PC-9 (cell line): Measurements from ENCODE around the gene QPCT. TPM values are rescaled to one million over a fixed set of nuclear protein-coding genes. Genes with fewer than 3 reads are reported as not detected.

Experiments
- BruUV-seq: library from RNA; stranded (reverse); fragments of 400-500 nt; replicated peaks from 2 replicates; lab custom pipeline; 2021; lab: Mats Ljungman, UMichigan
- CTCF ChIA-PET: fragments of 300-600 bp; sonication (Branson Sonifier 250); formaldehyde crosslinking; loops from one replicate; lab custom pipeline; 2022; ENCODE audit warnings: antibody characterized with exemption; lab: Charles Lee
- POLR2A ChIA-PET: fragments of 300-600 bp; sonication (Branson Sonifier 250); formaldehyde crosslinking; loops from one replicate; lab custom pipeline; 2022; ENCODE audit warnings: antibody characterized with exemption; ENCODE audit not compliant: unreplicated experiment; lab: Charles Lee
- DNase-seq, 2 experiments: peaks; one replicate each; pipeline versions ENCODE4 v3.0.0 to v3.0.0-alpha.2; 2015 to 2022; ENCODE audit warnings: mixed read lengths in 1 of 2
- H2AFZ ChIP-seq: fragments of 200-600 bp; sonication (generic); 2 replicates; pipeline ENCODE4 v1.8.1; 2017; ENCODE audit warnings: antibody characterized with exemption
- H3F3A ChIP-seq: fragments of 200-600 bp; sonication (generic); 2 replicates; pipeline ENCODE4 v1.8.1; 2017; ENCODE audit warnings: antibody characterized with exemption, mild to moderate bottlenecking, low read depth; ENCODE audit not compliant: insufficient read depth
- H3K27ac ChIP-seq: fragments of 200-600 bp; sonication (generic); 2 replicates; pipeline ENCODE4 v1.6.1; 2016; ENCODE audit warnings: mixed run types
- H3K27me3 ChIP-seq: fragments of 200-600 bp; sonication (generic); 2 replicates; pipeline ENCODE4 v1.6.1; 2016; ENCODE audit warnings: low read depth, mixed run types; ENCODE audit not compliant: insufficient read depth
- H3K36me3 ChIP-seq: fragments of 200-600 bp; sonication (generic); 2 replicates; pipeline ENCODE4 v1.6.1; 2016; ENCODE audit warnings: low read depth, mixed run types
- H3K4me1 ChIP-seq: fragments of 200-600 bp; sonication (generic); replicated peaks from 2 replicates; pipeline ENCODE4 v1.6.1; 2016; ENCODE audit warnings: mixed run types; ENCODE audit not compliant: insufficient read depth
- H3K4me2 ChIP-seq: fragments of 200-600 bp; sonication (generic); 2 replicates; pipeline ENCODE4 v1.6.1; 2017; ENCODE audit warnings: mixed run types
- H3K4me3 ChIP-seq: fragments of 200-600 bp; sonication (generic); 2 replicates; pipeline ENCODE4 v1.6.1; 2016; ENCODE audit warnings: mixed run types
- H3K79me2 ChIP-seq: fragments of 200-600 bp; sonication (generic); 2 replicates; pipeline ENCODE4 v1.6.1; 2017; ENCODE audit warnings: low read depth, mixed run types
- H3K9me2 ChIP-seq: fragments of 200-600 bp; sonication (generic); 2 replicates; pipeline ENCODE4 v1.8.1; 2017; ENCODE audit warnings: mild to moderate bottlenecking; ENCODE audit not compliant: insufficient read depth
- H3K9me3 ChIP-seq: fragments of 200-600 bp; sonication (generic); 2 replicates; pipeline ENCODE4 v1.8.1; 2016; ENCODE audit warnings: low read depth; ENCODE audit not compliant: insufficient read depth
- H4K20me1 ChIP-seq: fragments of 200-600 bp; sonication (generic); 2 replicates; pipeline ENCODE4 v1.8.1; 2017; ENCODE audit not compliant: insufficient read depth
- CTCF ChIP-seq: fragments of 200-600 bp; sonication (generic); conservative IDR thresholded peaks from 2 replicates; pipeline ENCODE4 v1.6.1; 2017; ENCODE audit warnings: mixed run types, antibody characterized with exemption, mild to moderate bottlenecking, moderate library complexity
- EZH2 ChIP-seq: fragments of 200-600 bp; sonication (generic); IDR thresholded peaks from 2 replicates; pipeline ENCODE4 v1.8.0; 2017; ENCODE audit warnings: antibody characterized with exemption, low read depth
- intact Hi-C: fragments of 100-400 bp; cut with micrococcal nuclease; formaldehyde crosslinking; loops from one replicate; pipeline ENCODE4 v1.10.0; 2022; ENCODE audit not compliant: unreplicated experiment
- total RNA-seq: library from RNA; stranded (reverse); gene quantifications from 2 replicates; pipeline ENCODE4 v1.2.3, GENCODE V29; 2021

Gene QPCT
- total RNA-seq, 1 experiment from 2014 or later = 3.0 TPM

DNA sequence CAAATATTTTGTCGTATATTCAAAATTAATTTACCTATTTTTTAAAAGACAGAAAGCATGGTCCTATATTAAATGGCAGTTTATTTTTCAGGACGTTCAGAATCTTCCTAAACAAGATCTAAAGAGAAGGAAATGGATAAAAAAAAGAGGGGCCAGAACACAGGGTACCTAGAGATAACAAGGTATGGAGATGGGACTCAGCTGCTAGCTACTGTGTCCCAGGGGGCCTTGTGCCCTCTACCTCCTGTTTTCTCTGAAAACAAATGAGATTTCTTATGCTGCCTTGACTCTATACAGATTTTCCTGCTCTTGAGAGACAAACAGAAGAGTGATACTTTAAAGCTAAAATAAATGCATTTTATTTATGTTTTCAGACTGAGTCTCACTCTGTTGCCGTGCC, 29.1 kb upstream of the QPCT start:
- BruUV-seq = no TSS peak
- no peak for TF ChIP-seq EZH2
- TF ChIP-seq CTCF = no peak
- intact Hi-C loops = no loop called here
- POLR2A ChIA-PET = no interaction called here
- H2AFZ ChIP-seq = no peak overlapping the region
- CTCF ChIA-PET = no interaction called here
- H3K27ac ChIP-seq = no peak overlapping the region
- no peaks in the 10 kb centered on the region; the same call in 1 of the 2 replicates for H3K9me2 ChIP-seq
- no peak overlapping the region for H3K4me3 ChIP-seq
- no peaks in the 10 kb centered on the region for H3F3A ChIP-seq
- H3K79me2 ChIP-seq = peaks cover 43% of the 10 kb centered on the region
- peaks cover 6% of the 10 kb centered on the region; the same call in 1 of the 2 replicates for H3K36me3 ChIP-seq
- no peak overlapping the region for H3K4me2 ChIP-seq
- no peaks in the 10 kb centered on the region for H4K20me1 ChIP-seq
- no peaks in the 10 kb centered on the region for H3K4me1 ChIP-seq
- no peak for DNase-seq
- H3K27me3 ChIP-seq = no peaks in the 10 kb centered on the region
- no peaks in the 10 kb centered on the region for H3K9me3 ChIP-seq

- no peak overlapping the region for H3K4me2 ChIP-seq
- H3K9me3 ChIP-seq = no peaks in the 10 kb centered on the region
- intact Hi-C loops = no loop called here
- H4K20me1 ChIP-seq = no peaks in the 10 kb centered on the region
- no peak overlapping the region for H3K4me3 ChIP-seq
- POLR2A ChIA-PET = no interaction called here
- H3K4me1 ChIP-seq = no peaks in the 10 kb centered on the region
- no peaks in the 10 kb centered on the region; the same call in 1 of the 2 replicates for H3K9me2 ChIP-seq
- H3K36me3 ChIP-seq = peaks cover 6% of the 10 kb centered on the region; the same call in 1 of the 2 replicates
- DNase-seq = no peak
- H3K27me3 ChIP-seq = no peaks in the 10 kb centered on the region
- no peak overlapping the region for H3K27ac ChIP-seq
- TF ChIP-seq EZH2 (no peak), CTCF (no peak)
- CTCF ChIA-PET = no interaction called here
- BruUV-seq = no TSS peak
- H3K79me2 ChIP-seq = peaks cover 43% of the 10 kb centered on the region
- H2AFZ ChIP-seq = no peak overlapping the region
- H3F3A ChIP-seq = no peaks in the 10 kb centered on the region
These were observed 28.2 kb upstream of the QPCT start for GRCh38 chr2:37316181-37316580.

GRCh38 chr2:37317746-37318145, 26.7 kb upstream of the QPCT start:
- TF ChIP-seq CTCF (no peak), EZH2 (no peak)
- Histone ChIP-seq H3K4me2 (no peak overlapping the region), H3K4me1 (peaks cover 8% of the 10 kb centered on the region), H3F3A (no peaks in the 10 kb centered on the region), H3K79me2 (peaks cover 53% of the 10 kb centered on the region), H2AFZ (no peak overlapping the region), H3K9me3 (no peaks in the 10 kb centered on the region), H3K9me2 (no peaks in the 10 kb centered on the region; the same call in 1 of the 2 replicates), H3K36me3 (peaks cover 6% of the 10 kb centered on the region; the same call in 1 of the 2 replicates), H3K4me3 (no peak overlapping the region), H3K27ac (no peak overlapping the region), H3K27me3 (no peaks in the 10 kb centered on the region), H4K20me1 (no peaks in the 10 kb centered on the region)
- intact Hi-C loops = no loop called here
- POLR2A ChIA-PET = no interaction called here
- no peak for DNase-seq
- CTCF ChIA-PET = interaction anchor here (0.6 kb wide), 1 partner anchor 176 kb away, joined by 3 read pairs; no protein-coding TSS in a partner anchor
- no TSS peak for BruUV-seq
